Activated gamma-delta T cell treated with Interleukin-2 at 50 U/mL for 16 hours (primary cell): Measurements from ENCODE around the gene MAPK7.

ENCODE experiments used
- DNase-seq: peaks from one replicate; pipeline ENCODE4 v3.0.0-alpha.2; 2020

MAPK7 gene

GRCh38 chr17:19424934-19425868, 46.9 kb downstream of the MAPK7 start:
- no peak for DNase-seq

DNA sequence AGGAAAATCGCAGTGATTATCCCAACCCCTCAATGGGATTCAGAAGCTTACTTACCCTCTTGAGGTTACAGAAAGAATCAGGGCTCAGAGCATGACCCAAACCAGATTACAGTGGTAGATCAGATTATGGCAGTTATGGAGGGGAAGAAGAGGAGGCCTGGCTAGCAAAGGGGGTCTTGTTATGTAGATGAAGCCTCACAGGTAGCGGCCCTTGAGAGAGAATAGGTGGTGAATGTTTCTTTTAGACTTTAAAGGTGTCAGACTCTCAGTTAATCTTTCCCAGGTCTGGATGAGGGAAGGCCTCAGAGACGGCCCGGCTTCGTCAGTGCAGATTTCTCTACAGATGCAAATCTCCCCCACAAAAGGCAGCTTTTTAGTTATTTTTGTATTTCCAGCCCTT, 48.3 kb downstream of the MAPK7 start:
- no peak for DNase-seq

DNA sequence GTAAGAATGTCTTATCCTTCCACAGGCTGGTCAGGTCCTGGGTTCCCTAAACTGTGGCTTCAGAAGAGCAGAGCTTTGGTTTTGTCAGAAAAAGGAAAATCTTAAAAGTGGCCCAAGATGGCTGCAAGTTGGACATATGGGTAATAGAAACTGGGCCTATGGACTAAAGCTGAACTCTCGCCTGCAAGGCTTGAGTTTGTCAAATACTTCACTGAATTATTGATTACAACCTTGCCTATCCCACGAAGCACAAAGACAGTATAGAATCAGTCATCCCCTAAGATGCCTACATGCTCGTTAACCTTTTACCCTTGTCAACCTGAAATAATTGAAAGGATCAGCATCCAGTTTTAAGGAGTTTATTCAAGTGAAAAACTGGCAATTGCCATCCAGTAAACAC, 53.4 kb downstream of the MAPK7 start:
- no peak for DNase-seq
